ENCODE data around the gene GAS7.

Gene GAS7

DNA sequence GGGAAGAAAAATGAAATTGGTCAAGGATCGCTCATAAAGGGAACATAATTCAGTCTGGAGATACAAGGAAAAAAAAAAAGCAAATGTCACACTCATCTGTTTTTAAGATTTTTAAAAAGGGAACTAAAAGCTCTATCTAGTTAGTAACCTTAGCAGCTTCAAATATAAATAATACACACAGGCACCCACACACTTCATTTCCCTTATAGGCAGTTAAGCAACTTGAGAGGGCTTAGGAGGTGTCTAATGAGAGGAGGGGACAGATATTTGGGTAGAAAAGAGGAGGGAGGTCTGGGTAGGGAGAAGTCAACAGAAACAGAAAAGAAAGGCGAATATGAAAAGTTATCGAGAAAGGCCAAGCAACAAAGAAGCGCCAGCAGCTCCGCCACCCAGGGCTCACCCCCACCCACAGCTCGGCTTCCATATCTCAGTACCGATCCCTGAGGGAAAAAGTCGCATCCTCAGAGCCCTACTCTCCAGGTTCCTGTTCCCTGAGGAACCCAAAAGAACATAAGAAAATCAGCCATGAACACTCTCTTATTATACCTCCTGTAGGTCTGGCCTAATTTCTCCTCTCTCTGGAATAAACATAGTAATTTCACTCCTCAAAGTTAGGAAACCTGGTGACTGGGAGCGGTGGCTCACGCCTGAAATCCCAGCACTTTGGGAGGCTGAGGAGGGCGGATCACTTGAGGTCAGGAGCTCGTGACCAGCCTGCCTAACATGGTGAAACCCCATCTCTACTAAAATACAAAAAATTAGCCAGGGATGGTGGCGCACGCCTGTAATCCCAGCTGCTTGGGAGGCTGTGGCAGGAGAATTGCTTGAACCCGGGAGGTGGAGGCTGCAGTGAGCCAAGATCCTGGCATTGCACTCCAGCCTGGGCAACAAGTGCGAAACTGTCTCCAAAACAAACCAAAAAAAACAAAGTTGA, 223.7 kb downstream of the GAS7 start:
- Mint-ChIP-seq H3K27ac (no peak overlapping the region), H3K4me3 (no peak overlapping the region), H3K9me3 (no peaks in the 10 kb centered on the region), H3K27me3 (no peaks in the 10 kb centered on the region), H3K4me1 (ENCODE audit: low read depth) (peaks cover 4% of the 10 kb centered on the region), H3K36me3 (ENCODE audit: low read depth) (no peaks in the 10 kb centered on the region)
- DNase-seq = no peak

DNA sequence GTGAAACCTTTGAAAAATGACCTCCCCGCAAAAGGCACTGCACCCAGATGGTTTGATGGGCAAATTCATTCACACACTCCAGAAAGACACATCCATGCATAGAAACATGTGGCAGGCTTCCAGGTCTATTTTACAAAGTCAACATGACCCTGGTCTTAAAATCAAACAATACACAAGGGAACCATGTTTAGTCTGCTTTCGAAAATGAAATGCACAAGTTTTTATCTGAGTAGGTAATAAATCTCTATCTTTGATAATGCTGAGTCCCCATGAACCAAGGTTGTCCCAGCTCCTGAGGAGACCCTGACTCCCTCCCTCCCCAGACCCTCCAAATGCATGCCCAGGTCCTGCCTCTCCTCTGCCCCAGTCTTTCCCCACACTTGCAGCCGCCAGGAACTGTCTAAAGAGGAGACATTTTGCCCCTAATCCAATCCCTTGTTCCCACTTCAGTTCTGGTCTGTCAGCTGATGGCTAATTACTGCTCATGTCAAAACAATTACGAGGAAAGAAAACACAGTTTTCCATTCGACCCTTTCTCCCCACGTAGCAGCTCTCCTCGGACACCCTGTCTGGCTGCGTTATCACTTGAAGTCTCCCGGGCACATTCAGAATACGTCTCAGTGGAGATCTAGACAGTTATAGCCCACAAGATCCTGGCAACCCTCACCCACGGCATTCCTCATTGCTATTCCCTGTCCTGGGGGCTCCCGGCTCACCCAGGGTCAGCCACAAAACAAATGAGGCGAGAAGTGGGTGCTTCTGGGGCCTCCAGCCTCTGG, 224.5 kb downstream of the GAS7 start:
- Mint-ChIP-seq H3K4me3 (no peak overlapping the region), H3K27me3 (no peaks in the 10 kb centered on the region), H3K36me3 (ENCODE audit: low read depth) (no peaks in the 10 kb centered on the region), H3K27ac (no peak overlapping the region), H3K4me1 (ENCODE audit: low read depth) (peaks cover 4% of the 10 kb centered on the region), H3K9me3 (no peaks in the 10 kb centered on the region)
- no peak for DNase-seq

DNA sequence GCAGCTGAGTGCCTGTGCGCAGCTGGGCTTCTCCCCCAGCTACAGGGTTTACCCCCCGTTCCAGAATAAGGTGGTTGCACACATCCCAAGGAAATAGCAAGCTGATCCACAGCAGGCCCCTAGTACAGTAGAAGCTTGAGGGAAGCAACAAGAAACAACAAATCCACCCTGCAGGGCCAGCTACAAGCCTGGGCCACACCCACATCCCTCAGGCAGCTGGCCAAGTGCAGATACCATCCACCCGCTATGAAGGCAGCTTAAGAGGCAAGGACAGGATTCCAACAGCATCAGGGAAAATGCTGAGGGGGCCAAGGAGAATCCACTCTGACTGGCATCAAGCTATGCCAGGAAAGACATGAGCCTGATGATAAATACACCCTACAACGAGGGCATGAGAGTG, 226.4 kb downstream of the GAS7 start:
- DNase-seq = no peak
- Mint-ChIP-seq H3K4me3 (no peak overlapping the region), H3K4me1 (ENCODE audit: low read depth) (no peaks in the 10 kb centered on the region), H3K9me3 (no peaks in the 10 kb centered on the region), H3K27ac (no peak overlapping the region), H3K36me3 (ENCODE audit: low read depth) (no peaks in the 10 kb centered on the region), H3K27me3 (no peaks in the 10 kb centered on the region)

DNA sequence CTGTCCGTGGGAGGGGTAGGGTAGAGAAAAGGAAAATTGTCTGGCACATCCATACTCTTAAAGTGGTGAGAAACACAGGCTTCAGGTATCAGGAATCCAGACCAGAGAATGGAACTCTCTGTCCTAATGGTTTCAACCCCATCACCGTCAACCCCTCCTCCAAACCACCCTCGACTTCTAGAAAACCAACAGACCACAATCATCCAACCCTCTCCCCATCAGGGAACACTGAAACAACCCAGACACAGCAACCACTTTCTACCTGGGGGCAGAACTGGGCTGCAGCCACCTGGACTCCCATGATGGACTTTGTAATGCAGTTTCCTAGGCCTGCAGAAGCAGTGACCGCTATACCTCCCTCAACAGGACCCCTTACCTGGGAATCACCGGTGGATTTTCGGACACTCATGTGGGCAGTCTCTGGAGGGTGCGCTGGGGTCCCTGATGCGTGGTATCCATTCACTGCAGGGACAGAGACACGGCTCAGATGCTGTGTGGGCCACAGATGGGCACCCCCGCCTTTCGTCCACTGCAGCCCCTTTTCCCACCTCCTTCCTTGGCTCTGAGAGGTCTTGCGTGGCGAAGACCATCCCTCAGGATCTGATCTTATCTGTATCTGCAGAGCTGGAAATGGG, 229.0 kb downstream of the GAS7 start:
- H3K27me3 Mint-ChIP-seq = no peaks in the 10 kb centered on the region
- DNase-seq = no peak
- H3K9me3 Mint-ChIP-seq = no peaks in the 10 kb centered on the region
- H3K27ac Mint-ChIP-seq = no peak overlapping the region
- H3K4me3 Mint-ChIP-seq = no peak overlapping the region
- H3K4me1 Mint-ChIP-seq (ENCODE audit: low read depth) = no peaks in the 10 kb centered on the region
- H3K36me3 Mint-ChIP-seq (ENCODE audit: low read depth) = no peaks in the 10 kb centered on the region

DNA sequence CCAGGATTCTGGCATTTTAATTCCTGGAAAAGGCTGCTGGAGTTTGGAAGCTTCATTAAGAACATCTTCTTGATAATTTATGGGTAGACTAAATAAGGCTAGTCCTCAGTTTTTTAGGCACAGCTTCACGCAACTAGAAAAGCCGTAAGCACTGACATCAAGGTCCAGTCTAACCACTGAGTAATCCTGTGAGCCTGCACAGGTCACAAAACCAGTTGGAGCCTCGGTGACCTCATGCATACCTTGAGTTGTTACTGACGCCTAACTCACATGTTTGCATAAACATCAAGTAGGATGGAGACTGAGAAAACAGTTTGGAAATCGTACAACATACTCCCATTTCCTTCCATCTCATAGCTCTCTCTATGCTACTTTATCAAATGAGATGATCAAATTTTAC, 229.5 kb downstream of the GAS7 start:
- H3K9me3 Mint-ChIP-seq = no peaks in the 10 kb centered on the region
- no peaks in the 10 kb centered on the region for H3K4me1 Mint-ChIP-seq (ENCODE audit: low read depth)
- H3K4me3 Mint-ChIP-seq = no peak overlapping the region
- no peak overlapping the region for H3K27ac Mint-ChIP-seq
- H3K27me3 Mint-ChIP-seq = no peaks in the 10 kb centered on the region
- no peaks in the 10 kb centered on the region for H3K36me3 Mint-ChIP-seq (ENCODE audit: low read depth)
- DNase-seq = no peak

DNA sequence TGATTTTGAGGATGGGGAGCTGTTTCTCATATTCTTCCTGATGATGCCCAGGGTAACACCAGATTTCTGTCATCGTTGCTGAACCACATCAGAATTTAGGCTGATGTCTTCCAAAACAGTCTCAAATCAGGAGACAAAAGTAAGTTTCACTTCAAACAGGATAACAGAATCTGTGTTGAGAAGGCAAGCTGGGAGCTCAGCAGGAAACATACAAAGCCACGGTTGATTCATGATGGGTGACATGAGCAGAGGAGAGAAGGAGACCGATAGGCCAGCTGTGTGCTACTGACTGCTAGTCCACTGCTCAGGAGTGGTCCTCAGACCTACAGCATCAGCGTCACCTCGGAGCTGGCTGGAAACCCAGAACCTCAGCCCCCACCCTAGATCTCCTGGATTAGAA, 230.4 kb downstream of the GAS7 start:
- H3K4me1 Mint-ChIP-seq (ENCODE audit: low read depth) = no peaks in the 10 kb centered on the region
- no peaks in the 10 kb centered on the region for H3K9me3 Mint-ChIP-seq
- H3K4me3 Mint-ChIP-seq = no peak overlapping the region
- no peak overlapping the region for H3K27ac Mint-ChIP-seq
- H3K36me3 Mint-ChIP-seq (ENCODE audit: low read depth) = no peaks in the 10 kb centered on the region
- no peak for DNase-seq
- H3K27me3 Mint-ChIP-seq = no peaks in the 10 kb centered on the region

DNA sequence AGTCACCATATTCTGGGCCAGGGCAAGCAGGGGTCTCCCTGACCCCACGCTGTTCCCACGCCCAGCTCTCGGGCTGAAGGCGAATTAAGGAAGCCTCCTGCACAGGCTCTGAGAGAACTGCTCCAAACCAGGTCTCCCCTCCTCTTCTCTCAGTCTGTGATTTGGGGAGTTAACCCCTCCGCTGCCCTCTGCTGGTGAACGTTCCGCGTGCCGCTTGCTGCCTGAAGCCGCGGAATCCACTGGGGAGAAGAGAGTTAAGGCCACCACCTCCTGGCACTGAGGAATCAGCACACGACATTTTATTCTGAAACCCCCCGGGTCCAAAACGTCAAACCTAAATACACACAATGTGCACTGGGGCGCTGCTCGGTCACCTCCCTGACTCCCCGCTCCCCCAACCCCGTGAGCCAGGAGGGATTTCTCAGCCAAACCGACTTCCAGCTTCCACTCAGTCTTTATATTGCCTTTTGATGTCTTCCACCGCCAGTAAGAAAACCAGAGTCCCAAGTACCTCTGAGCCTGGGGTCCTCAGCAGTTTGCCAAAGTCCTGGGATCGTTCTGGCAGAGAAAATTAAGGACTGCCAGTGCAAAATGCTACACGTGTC, 238.9 kb downstream of the GAS7 start:
- no peaks in the 10 kb centered on the region for H3K4me1 Mint-ChIP-seq (ENCODE audit: low read depth)
- DNase-seq = peak; percentile 48
- no peaks in the 10 kb centered on the region for H3K36me3 Mint-ChIP-seq (ENCODE audit: low read depth)
- no peak overlapping the region for H3K27ac Mint-ChIP-seq
- no peak overlapping the region for H3K4me3 Mint-ChIP-seq
- H3K27me3 Mint-ChIP-seq = peaks cover 9% of the 10 kb centered on the region
- H3K9me3 Mint-ChIP-seq = no peaks in the 10 kb centered on the region

DNA sequence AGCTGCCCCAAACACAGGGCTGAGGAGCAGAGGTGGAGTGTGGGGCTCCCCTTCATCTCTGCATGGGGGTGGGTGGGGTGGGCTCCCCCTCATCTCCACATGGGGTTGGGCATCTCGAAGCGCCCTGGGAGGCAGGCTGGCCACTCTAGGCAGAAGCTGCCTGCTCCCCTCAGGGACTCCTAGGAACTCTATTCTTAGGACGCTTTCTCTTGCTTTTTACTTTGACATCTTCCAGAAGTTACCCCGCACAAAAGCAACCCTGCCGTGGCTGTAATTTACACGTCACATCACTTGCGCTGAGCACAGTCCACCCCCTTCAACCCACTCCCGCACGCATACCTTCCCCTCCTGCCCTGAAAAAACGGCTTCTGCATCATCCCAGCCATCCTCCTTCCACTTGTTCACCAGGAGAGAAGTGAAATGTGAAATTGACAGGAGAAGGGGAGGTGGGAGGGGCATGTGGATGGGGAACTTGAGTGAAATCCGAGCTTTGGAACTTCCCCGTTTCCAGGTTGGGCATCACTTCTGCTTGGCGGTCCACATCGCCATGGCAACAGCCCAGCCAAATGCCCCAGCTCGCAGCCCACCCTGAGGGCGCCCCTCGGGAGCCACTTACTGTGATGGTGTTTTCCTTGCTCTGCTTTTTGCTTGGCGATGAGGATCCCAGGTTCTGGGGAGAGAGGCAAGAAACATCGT, 239.7 kb downstream of the GAS7 start:
- Mint-ChIP-seq H3K36me3 (ENCODE audit: low read depth) (no peaks in the 10 kb centered on the region), H3K27ac (no peak overlapping the region), H3K27me3 (peaks cover 9% of the 10 kb centered on the region), H3K4me1 (ENCODE audit: low read depth) (no peaks in the 10 kb centered on the region), H3K9me3 (no peaks in the 10 kb centered on the region), H3K4me3 (no peak overlapping the region)
- DNase-seq = no peak

DNA sequence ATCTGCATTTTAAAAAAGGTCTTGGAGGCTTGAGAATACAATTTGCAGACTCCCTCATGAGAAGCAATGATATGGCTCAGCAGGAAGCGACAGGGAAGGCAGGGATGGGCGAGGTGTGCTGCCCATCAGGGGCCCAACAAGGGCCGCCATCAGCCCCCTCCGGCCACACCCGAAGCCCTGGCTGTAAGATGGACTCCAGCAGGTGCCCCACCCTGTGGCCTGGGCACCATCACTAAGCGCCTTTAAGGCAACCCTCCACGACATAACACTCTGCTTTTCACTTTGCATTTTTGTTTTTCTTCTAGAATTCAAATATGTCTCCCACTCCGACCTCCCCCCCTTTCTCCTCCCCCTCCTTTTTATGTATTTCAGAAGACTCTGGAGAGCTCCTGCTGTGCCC, 241.2 kb downstream of the GAS7 start:
- Mint-ChIP-seq H3K4me3 (no peak overlapping the region), H3K27me3 (peaks cover 9% of the 10 kb centered on the region), H3K36me3 (ENCODE audit: low read depth) (no peaks in the 10 kb centered on the region), H3K4me1 (ENCODE audit: low read depth) (no peaks in the 10 kb centered on the region), H3K27ac (no peak overlapping the region), H3K9me3 (no peaks in the 10 kb centered on the region)
- DNase-seq = no peak

DNA sequence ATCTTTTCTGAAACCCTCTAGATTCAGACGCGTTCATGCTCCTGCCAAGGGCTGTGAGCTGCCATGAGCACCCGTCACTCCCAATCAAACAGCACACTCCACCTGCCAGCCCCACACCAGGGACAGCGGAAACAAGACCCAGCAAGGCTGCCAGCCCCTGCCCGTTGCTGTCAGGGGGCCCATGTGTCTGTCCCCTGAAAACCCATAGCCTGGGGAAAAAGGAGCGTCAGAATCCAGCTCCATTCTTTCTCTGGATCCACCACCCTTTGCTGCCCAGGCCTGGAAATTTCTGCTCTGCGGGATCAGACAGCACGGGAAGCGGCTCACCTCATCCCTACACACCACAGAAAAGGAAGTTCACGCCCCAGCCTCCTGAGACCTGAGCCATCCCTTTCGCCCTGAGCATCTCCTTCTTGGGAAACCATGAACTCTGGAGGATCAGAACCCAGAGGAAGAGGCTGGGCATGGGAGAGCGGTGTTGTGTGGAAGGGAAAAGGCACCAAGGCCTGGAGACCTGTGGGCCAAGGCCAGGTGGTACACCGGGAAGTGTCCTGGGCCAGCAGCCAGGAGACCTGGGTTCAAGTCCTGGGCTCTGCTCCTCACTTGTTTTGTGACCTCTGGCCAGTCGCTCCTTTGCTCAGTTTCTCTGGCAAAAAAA, 241.8 kb downstream of the GAS7 start:
- no peaks in the 10 kb centered on the region for H3K36me3 Mint-ChIP-seq (ENCODE audit: low read depth)
- no peaks in the 10 kb centered on the region for H3K9me3 Mint-ChIP-seq
- no peak overlapping the region for H3K4me3 Mint-ChIP-seq
- DNase-seq = no peak
- no peaks in the 10 kb centered on the region for H3K4me1 Mint-ChIP-seq (ENCODE audit: low read depth)
- peaks cover 9% of the 10 kb centered on the region for H3K27me3 Mint-ChIP-seq
- H3K27ac Mint-ChIP-seq = no peak overlapping the region

DNA sequence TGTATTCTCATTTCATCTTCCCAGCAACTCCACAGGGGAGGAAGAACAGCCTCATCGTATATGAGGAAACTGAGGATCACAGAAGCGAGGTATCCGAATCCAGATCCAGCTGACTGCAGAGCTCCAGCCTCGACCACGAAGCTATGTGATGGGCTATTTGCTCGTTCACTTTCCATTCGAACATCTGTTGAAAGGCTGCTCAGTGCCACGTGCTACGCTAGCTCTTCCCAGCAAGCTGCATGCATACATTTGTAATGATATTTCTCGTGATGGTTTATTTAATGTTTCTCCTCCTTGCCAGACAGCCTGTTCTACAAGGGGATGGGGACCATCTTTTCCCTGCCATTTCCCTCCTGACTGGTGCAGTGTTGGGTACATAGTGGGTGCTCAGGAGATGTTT, 244.9 kb downstream of the GAS7 start:
- Mint-ChIP-seq H3K9me3 (no peaks in the 10 kb centered on the region), H3K4me3 (no peak overlapping the region), H3K4me1 (ENCODE audit: low read depth) (no peaks in the 10 kb centered on the region), H3K27ac (no peak overlapping the region), H3K36me3 (ENCODE audit: low read depth) (no peaks in the 10 kb centered on the region), H3K27me3 (no peaks in the 10 kb centered on the region)
- DNase-seq = no peak

DNA sequence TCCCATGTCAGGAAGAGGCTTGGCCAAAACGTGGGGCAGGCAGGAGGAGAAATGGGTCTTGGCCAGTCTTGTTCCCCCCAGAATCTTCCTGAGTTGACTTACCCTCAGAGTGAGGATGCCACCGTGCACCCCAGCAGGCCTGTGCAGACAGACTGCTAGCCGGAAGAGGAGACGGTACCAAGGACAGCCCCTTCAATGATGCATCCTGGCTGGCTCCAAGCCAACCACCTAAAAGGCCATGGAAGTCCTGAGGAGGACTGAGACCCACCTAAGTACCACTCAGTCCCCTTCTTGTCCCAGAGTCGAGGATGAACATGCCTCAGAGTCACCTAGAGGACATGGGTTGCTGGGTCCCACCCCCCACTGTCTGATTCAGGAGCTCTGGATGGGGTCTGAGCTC, 246.6 kb downstream of the GAS7 start:
- Mint-ChIP-seq H3K27ac (no peak overlapping the region), H3K36me3 (ENCODE audit: low read depth) (no peaks in the 10 kb centered on the region), H3K9me3 (no peaks in the 10 kb centered on the region), H3K4me1 (ENCODE audit: low read depth) (no peaks in the 10 kb centered on the region), H3K4me3 (no peak overlapping the region), H3K27me3 (no peaks in the 10 kb centered on the region)
- no peak for DNase-seq

DNA sequence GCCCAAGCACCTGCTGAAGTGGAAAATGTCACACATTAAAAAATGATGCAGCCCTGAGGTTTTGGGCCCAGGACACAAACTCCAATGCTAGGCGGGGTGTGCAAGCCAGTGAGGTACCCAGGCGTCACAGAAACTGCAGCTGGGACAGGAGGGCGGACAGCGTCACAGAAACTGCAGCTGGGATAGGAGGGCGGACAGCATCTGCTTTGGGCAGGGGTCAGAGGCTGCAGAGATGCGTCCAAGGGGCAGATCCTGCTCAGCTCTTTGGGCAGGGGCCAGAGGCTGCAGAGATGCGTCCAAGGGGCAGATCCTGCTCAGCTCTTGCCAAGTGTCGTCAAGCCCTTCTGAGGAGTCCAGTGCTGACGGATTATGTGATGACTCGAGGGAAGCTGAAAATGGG, 249.5 kb downstream of the GAS7 start:
- no peaks in the 10 kb centered on the region for H3K4me1 Mint-ChIP-seq (ENCODE audit: low read depth)

DNA sequence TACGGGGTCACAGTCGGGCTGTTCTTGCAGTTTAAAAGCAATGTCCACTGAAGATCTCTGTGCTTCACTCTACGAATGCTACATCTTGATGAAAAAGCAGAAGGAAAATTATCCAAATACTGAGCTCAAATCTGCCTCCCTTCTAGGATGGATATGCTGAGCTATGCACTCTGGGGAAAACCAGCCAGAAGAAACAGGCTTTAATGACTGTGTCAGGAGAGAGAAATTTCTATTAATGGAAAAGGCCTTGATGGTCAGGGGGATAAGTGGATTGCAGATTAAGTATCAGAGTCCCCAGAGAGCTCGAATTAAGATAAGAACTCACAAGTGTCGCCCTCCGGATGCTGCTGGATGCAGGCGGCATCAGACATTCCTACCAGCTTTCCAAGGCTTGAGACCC, 253.7 kb downstream of the GAS7 start:
- no peaks in the 10 kb centered on the region for H3K4me1 Mint-ChIP-seq (ENCODE audit: low read depth)
- H3K4me3 Mint-ChIP-seq = no peak overlapping the region
- no peaks in the 10 kb centered on the region for H3K36me3 Mint-ChIP-seq (ENCODE audit: low read depth)
- H3K9me3 Mint-ChIP-seq = no peaks in the 10 kb centered on the region
- no peak overlapping the region for H3K27ac Mint-ChIP-seq
- no peaks in the 10 kb centered on the region for H3K27me3 Mint-ChIP-seq
- no peak for DNase-seq

More for the DNA sequence above, 249.5 kb downstream of the GAS7 start:
- H3K4me3 Mint-ChIP-seq = no peak overlapping the region
- H3K27me3 Mint-ChIP-seq = no peaks in the 10 kb centered on the region
- no peaks in the 10 kb centered on the region for H3K9me3 Mint-ChIP-seq
- DNase-seq = no peak
- H3K36me3 Mint-ChIP-seq (ENCODE audit: low read depth) = no peaks in the 10 kb centered on the region
- H3K27ac Mint-ChIP-seq = no peak overlapping the region

Data from activated T-cell treated with anti-CD3 and anti-CD28 coated beads, Interleukin-2, amount 50 U/mL, for 24 hours (primary cell).